Retina (tissue), 1 donor: ENCODE measurements around the gene FXN.
"Not testable (repeated sequence)": the region's sequence is repeated elsewhere in the genome, so short reads cannot be mapped to it uniquely, and the experiment has no call there.

Experiments
- DNase-seq: peaks from one replicate; pipeline ENCODE4 v3.0.0-alpha.2; 2016

Gene FXN

DNA sequence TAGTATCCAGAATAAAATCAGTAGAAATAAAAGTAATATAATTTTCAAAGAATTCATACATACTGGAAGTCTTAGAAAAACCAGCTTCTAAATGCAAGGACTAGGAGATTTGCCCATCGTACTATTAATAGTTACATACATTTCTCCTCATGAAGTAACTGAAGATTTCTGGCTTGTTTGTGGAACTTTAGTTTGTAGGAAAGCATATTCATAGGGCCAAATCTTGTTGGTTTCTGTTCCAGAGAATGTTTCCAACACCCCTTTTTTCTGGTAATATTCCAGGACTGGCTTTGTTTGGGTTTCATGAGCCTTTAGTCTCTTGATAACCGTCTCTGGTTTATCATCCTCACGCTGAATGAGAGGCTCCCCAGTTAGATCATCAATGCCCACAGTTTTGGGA, 72.2 kb downstream of the FXN start:
- DNase-seq = no peak

- not testable (repeated sequence) for DNase-seq
Measured at GRCh38 chr9:69108706-69109105, 73.2 kb downstream of the FXN start.

DNA sequence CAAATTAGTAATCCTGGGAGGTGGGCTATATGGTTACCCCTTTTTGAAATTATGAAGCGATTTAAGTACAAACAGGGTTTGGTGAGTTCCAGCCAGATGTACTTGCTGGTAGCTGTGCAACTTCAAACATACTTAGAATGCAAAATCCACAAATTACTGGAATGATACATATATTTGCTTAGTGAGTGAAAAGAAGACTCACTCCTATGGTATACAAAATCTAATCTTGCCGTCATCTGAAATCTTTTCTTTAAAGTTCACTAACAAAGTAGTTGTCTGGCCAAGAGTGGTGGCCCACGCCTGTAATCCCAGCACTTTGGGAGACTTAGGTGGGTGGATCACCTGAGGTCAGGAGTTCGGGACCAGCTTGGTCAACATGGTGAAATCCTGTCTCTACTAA, 73.6 kb downstream of the FXN start:
- DNase-seq = no peak

GRCh38 chr9:69112646-69113045, 77.1 kb downstream of the FXN start:
- DNase-seq = not testable (repeated sequence)

- no peak for DNase-seq
Measured at GRCh38 chr9:69115621-69116020, 80.1 kb downstream of the FXN start.

DNA sequence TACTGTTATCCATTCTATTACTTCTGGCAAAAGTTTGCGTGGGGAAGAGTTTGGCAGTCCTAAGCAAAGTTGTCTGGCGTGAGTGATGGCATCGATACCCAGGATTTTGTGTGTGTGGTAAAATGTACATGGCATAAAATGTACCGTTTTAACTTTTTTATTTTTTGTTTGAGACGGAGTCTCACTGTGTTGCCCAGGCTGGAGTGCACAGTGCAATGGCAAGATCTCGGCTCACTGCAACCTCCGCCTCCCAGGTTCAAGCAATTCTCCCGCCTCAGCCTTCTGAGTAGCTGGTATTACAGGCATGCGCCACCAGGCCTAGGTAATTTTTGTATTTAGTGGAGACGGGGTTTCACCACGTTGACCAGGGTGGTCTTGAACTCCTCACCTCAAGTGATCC, 83.1 kb downstream of the FXN start:
- no peak for DNase-seq

DNA sequence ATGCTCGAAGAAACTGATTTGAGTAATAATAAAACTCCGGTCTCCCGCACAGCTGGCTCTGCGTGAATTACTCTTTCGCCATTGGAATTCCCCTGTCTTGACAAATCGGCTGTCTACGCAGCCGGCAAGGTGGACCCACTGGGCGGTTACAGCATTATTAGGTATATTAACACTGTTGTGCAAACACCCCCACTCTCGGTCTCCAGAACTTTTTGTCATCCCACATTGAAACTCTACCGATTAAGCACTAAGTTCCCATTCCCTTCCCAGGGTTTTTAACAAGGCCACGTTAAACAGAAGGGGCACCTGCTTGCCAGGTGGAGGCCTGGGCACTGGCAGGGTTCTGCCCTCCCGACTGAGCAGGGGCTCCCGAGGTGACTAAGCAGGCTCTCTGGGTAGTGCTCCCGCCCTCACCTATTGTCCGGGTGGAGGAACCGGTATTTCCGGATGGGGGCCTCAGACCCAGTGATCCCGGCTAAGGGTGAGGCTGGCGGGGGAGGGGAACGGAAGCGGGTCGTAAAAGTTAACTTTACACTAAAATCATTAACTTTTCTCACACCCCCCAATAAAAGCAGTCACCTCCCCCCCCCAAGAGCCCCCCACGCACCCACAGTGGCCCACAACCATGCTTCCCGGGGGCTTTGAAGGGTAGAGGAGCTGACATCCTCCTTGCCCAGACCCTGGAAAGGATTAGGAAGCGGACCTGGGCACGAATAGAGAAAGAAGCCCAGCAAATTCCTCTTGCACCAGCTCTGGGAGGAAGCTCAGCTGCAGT, 85.0 kb downstream of the FXN start:
- DNase-seq = peak; percentile 32

- DNase-seq = peak; percentile 86
Measured at GRCh38 chr9:69121155-69122081, 85.9 kb downstream of the FXN start.

GRCh38 chr9:69122082-69122548, 86.6 kb downstream of the FXN start:
- peak; percentile 80 for DNase-seq

DNA sequence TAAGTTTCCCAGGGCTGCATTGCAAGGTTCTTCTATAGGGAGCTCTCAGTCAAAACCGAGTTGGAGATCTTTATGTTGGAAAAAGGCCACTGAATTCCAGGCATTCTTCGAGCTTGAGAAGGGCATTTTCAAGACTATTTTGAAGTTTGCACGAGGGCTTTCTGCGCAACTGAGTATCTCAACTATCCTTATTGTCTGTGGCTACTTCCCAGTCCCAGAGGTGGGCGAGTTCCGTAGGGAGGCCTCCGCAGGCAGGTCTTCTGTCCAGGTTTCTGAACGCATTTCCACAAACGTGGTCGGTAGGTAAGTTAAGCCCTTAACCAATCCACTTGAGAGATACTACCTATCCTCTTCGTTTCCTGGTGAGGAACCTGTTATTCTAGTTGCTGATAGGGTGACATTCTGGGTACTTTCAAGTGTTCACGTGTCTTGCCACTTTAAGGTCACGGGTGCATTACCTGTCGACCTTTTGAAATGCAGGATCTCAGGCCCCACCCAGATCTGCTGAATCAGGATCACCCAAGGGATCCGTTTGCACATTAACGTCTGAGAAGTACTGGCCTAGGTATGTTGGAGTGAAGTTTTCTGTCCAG, 87.1 kb downstream of the FXN start:
- no peak for DNase-seq

- DNase-seq = peak; percentile 36
Measured at GRCh38 chr9:69130456-69131441, 95.2 kb downstream of the FXN start.

DNA sequence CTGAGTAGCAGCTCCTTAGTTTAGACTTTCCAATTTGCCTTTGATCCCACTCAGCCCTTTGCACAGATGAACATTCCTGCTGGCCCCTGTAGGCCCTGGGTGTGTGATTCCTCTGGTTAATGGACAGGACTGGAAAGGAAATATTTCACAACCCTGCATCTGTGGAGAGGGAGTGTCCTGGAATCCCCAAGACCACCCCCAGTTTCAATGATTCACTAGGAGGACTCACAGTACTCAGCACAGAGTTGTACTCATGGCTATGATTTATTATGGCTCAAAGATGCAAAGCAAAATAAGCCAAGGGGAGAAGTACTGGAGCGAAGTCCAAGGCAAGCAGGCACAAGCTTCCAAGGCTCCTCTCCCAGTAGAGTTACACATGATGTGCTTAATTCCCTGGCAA, 96.1 kb downstream of the FXN start:
- DNase-seq = no peak

GRCh38 chr9:69132361-69132760, 96.8 kb downstream of the FXN start:
- no peak for DNase-seq

GRCh38 chr9:69134412-69134811, 98.9 kb downstream of the FXN start:
- DNase-seq = no peak

GRCh38 chr9:69136185-69136584, 100.6 kb downstream of the FXN start:
- DNase-seq = no peak

DNA sequence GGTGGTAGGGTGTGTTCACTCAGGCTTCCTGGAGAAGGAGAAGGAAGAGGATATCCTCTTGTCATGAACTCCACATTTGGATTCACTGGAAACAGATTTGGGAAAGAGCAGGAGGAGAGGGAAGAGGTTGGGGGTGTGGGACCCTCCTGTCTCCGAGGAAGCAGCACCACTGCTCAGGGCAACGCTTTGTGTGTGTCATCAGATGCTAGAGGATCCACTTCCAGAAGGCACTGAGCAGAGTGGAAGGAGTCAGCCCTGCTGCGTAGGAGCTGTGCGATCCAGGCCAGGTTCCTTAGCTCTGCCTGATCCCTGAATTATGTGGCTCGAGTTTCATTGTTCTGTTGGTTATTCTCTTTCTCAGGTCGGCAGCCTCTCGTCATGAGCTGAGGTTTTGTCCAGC, 101.2 kb downstream of the FXN start:
- no peak for DNase-seq

GRCh38 chr9:69137311-69137710, 101.8 kb downstream of the FXN start:
- DNase-seq = no peak

GRCh38 chr9:69139596-69139995, 104.0 kb downstream of the FXN start:
- DNase-seq = no peak

GRCh38 chr9:69140123-69140735, 104.7 kb downstream of the FXN start:
- no peak for DNase-seq

DNA sequence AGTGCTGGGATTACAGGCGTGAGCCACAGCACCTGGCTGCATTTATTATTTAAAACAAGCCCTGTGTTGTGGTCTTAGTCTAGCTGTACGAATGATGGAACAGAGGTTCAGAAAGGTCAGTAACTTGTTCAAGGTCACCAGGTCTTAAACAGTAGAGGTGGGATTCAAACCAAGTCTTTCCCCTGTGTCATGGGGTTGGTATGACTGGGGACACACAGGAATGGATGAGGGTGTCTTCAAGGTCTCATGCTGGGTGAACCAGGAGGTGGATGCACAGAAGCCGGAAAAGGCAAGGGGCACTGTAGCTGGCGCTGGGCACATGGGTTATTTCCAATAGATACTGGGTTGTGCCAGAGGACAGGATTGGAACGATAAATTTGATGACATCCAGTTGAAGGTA, 106.3 kb downstream of the FXN start:
- no peak for DNase-seq

GRCh38 chr9:69143291-69143690, 107.7 kb downstream of the FXN start:
- no peak for DNase-seq
